Effector CD8-positive, alpha-beta T cell (primary cell): ENCODE data around the gene SOX1.

Experiments used
- DNase-seq: peaks from one replicate; lab custom pipeline; 2025; lab: John Stamatoyannopoulos, UW

Gene SOX1

GRCh38 chr13:112106478-112107141 is 39.7 kb downstream of the SOX1 start:
- no peak for DNase-seq

GRCh38 chr13:112107289-112107688 is 40.3 kb downstream of the SOX1 start:
- no peak for DNase-seq

- no peak for DNase-seq
These were observed 43.5 kb downstream of the SOX1 start for GRCh38 chr13:112110479-112110878.

GRCh38 chr13:112111239-112111857 is 44.4 kb downstream of the SOX1 start:
- DNase-seq = no peak

- DNase-seq = no peak
These were observed 45.8 kb downstream of the SOX1 start for GRCh38 chr13:112112534-112113276.

- no peak for DNase-seq
These were observed 46.4 kb downstream of the SOX1 start for GRCh38 chr13:112113348-112113747.

GRCh38 chr13:112113851-112114250 is 46.9 kb downstream of the SOX1 start:
- no peak for DNase-seq

- DNase-seq = no peak
These were observed 47.4 kb downstream of the SOX1 start for GRCh38 chr13:112114391-112114790.

- DNase-seq = no peak
These were observed 48.6 kb downstream of the SOX1 start for GRCh38 chr13:112115403-112116091.

GRCh38 chr13:112116187-112116950 is 49.4 kb downstream of the SOX1 start:
- DNase-seq = no peak

GRCh38 chr13:112117258-112117954 is 50.5 kb downstream of the SOX1 start:
- DNase-seq = no peak

- no peak for DNase-seq
These were observed 51.0 kb downstream of the SOX1 start for GRCh38 chr13:112117955-112118302.

- DNase-seq = no peak
These were observed 51.6 kb downstream of the SOX1 start for GRCh38 chr13:112118451-112119064.

GRCh38 chr13:112119192-112120030 is 52.5 kb downstream of the SOX1 start:
- DNase-seq = no peak

GRCh38 chr13:112120031-112120373 is 53.1 kb downstream of the SOX1 start:
- no peak for DNase-seq
